ENCODE data around the gene SIGLEC6.
"Not testable (repeated sequence)": the region's sequence is repeated elsewhere in the genome, so short reads cannot be mapped to it uniquely, and the experiment has no call there.

The SIGLEC6 gene

DNA sequence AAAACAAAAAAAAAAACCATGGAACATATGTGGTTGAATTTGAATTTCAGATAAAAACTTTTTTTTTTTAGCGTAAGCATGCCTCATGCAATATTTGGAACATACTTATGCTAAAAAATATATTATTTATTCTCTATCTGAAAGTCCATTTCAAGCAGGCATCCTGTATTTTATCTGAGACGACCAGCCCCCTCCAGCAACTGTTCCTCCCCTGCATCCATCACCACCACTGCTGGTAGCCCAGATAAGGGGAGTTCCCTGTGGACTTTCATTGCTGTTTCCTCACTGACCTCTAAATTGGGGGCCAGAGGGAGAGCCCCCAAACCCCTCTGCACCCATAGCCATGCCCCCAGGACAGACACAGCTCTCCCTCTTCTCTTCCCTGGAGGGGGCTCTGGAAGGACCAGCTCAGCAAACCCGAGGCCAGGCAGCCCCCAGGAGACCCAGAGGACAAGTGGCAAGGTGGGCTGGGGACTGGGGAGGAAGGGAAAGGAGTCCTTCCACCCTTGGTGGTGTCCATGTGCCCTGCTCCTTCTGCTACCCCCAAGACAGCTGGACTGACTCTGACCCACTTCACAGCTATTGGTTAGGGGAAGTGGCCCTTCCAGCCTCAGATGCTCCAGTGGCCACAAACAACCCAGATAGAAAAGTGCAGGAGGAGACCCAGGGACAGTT is 23.3 kb downstream of the SIGLEC6 start:
- no peak for DNase-seq (ENCODE audit: low read depth)

DNA sequence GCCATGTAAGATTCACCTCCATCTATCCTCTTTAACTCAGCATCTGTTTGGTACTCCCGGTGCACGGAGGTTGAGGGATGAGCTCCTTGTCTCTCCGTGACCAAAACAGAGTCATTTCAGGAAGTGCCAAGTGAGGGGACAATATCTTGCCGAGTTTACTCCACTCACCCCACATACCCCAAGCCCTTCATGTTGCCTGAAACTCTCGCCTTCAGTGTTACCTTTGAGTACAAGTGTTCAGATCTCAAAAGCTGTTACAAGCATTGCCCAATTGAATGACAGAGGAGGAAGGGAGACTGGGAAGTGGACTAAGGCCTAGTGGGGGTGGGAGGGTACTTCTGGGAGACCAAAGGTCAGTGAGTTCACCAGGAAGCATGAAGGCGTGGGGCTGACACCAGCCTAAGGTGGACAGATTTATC is 23.8 kb downstream of the SIGLEC6 start:
- no peak for DNase-seq (ENCODE audit: low read depth)

DNA sequence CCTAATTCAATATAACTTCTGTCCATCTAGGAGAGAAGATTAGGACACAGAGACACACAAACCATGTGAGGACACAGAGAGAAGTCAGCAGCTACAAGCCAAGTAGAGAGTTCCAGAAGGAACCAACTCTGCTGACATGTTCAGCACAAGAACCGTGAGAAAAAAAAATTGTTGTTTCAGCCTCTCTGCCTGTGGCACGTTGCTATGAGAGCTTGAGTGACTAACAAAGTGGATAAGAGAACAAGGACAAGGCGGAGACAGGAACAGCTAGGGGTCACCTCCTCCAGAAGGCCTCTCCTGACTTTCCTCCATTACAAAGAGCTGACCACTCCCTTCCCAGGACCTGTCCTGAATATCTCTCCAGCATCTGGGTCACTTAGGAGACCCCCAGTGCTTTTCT is 24.3 kb downstream of the SIGLEC6 start:
- DNase-seq (ENCODE audit: low read depth) = no peak

DNA sequence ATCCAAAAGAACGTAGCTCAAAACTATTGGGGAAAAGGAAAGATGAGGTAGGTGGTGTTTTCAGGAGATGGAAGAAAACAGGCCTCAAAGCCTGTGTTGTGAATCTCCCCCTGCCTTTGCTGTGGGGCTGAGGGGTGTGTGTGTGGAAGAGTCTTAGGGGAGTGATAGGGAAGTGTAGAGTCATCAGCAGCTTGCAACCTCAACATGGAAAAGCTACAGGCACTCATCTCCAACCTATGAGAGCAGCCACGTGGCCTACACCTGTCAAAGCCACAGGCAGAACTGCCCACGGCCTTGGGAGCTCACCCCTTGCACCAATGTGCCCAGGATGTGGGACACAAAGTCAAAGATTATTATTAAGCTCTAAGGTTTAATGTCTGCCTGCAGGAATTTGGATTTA is 25.6 kb downstream of the SIGLEC6 start:
- no peak for DNase-seq (ENCODE audit: low read depth)

DNA sequence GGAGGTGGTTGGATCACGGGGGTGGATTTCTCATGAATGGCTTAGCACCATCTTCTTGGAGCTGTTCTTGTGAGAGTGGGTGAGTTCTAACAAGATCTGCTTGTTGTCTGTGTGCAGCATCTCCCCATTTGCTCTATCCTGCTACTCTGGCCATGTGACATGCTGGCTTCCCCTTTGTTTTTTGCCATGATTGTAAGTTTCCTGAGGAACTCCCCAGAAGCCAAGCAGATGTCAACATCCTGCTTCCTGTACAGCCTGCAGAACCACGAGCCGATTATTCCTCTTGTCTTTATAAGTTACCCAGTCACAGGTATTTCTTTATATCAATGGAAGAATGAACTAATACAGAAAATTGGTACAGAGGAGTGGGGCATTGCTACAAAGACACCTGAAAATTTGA is 27.6 kb downstream of the SIGLEC6 start:
- no peak for DNase-seq (ENCODE audit: low read depth)

DNA sequence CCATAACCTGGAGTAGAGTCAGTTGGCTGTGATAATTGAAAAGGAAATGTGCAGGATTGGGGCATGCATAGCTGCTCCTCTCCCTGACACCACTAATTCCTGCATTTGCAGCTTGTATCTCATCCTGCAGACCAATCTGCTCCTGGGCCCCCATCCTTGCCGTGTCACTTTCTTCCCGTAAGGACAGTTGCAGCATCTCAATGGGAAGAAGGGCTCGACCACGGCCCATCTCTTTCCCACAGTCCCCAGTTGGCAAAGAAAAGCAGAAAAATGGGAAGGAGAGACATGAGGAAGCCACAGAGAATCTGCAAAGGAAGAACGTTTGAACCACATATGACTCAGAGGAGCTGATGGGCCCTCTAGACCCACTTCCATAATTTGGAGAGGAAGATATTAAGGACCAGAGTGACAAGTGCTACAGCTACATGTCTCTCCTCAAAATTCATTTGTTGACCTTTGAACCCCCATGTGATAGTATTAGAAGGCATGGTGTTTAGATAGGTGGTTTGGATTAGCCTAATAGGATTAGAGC is 28.1 kb downstream of the SIGLEC6 start:
- DNase-seq (ENCODE audit: low read depth) = no peak

DNA sequence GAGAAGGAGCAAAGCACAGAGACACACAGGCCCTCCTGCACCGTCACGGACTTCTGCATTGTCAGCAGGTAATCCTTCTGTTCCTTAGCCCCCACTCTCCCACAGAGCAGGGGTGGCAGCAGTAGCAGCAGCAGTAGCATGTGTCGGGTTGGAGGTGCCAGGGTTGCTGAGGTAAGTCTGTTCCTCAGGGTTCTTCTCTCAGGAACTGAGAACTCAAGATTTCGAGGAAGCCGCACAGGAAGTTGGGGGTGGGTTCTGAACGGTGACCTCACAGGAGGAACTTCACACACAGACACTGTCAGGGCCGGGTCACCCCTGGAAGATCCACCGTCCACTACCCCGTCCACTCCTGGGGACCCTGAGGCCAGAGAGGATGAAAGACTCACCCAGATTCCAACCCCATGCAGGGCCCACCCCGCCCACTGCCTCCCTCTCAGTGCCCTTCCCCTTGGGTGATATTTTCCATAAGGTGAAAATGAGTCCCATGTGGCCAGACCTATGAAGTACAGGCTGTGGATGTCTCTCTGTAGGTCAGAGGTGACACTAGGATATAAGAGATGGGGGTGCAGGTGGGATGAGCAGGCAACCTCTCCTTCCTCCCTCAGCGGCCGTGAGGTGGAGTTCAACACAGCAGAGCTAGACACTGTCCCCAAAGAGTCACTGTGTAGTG is 29.7 kb downstream of the SIGLEC6 start, which contains the start of gene SIGLEC12:
TSS of gene SIGLEC12 (minus strand) at position 207 of the 670 bp plus-strand sequence. CDS start at position 140, 67 bp downstream.
- no peak for DNase-seq (ENCODE audit: low read depth)

DNA sequence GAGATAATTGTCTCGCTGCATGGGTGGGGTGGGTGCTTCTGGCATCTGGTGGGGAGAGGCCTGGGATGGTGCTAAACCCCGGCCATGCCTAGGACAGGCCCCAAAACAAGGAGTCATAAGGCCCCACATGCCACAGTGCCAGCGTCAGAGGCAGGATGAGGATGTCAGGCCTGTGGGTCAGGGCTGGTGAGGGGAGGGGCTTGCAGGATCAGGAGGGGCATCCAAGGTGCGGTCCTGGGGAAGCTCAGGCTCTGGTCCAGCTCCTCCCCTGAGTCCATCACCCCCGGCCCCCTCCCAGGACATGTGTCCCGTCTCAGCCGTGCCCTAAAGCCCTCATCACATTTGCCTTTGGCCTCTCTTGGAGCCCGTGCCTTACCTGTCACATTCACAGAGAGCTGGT is 30.5 kb downstream of the SIGLEC6 start:
- not testable (repeated sequence) for DNase-seq (ENCODE audit: low read depth)

DNA sequence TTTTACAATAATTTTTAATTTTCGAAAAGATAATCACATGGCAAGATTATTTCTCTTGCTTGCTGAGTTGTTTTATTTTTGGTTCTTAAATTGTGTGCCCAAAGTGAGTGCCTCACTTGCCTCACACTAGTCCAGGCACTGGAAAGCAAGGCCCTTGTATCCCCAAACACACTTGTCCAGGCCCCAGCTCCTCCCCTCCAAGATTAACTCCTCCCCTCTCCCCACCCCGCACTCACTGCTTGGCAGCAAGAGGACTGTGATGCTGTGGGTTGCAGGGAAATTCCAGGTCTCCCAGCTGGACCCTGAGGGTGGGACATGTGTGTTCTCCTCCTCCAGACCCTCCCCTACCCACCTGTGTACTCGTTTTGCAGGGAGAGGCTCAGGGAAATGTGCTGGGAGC is 33.8 kb downstream of the SIGLEC6 start:
- DNase-seq (ENCODE audit: low read depth) = no peak

DNA sequence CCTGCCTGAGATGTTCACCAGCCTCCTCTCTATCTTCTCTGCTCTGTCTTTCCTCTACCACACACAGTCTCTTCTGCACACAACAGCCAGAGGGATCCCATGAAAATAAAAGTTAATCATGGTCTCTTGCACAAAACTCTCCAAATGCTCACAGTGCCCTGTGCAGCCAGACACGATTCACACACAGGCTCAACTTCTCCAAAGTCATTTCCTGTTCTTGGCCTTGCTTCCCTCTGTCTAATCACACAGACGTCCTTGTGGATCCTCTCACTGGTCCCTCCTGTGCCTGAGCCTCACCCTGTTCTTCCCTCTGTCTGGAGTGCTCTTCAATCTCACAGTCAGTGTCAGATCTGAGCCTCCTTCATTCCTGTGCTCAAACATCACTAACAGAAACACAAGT is 37.7 kb downstream of the SIGLEC6 start:
- no peak for DNase-seq (ENCODE audit: low read depth)

DNA sequence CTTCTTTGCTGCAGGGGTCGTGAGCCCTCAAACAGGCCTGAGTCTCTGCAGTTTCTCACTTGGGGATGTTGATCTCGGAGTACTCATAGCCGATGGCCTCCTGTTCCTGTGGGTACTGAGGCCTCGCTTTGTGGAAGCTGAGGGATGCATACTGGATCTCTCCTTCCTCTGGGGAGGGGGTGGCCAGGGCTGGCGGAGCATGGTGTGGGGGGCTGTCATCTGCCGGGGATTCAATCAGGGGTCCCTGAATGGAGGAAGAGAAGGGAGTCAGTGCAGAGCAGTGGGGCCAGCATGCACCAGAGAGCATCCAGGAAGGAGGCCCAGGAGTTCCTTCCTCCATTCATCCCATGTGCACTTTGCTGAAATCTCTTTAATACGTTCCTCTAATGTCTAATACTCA is 39.9 kb downstream of the SIGLEC6 start:
- no peak for DNase-seq (ENCODE audit: low read depth)

DNA sequence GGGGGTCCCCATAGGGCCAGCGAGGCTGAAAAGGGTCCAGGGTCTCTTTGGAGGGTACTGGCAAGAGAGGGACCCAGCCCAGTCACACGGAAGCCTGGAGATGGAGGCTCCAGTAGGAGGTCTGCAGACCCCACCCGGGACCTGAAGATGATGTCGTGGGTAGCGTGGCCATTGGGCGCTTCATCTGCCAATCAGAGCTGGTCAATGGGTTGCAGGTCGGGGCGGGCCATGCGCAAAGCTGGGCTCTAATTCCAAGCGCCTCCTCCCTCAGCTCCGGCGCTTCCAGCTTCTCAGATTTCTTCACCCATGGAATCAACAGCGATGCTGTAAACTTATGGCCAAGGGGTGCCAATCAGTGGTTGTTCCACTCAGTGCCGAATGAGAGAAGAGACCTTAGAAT is 40.8 kb downstream of the SIGLEC6 start:
- no peak for DNase-seq (ENCODE audit: low read depth)

DNA sequence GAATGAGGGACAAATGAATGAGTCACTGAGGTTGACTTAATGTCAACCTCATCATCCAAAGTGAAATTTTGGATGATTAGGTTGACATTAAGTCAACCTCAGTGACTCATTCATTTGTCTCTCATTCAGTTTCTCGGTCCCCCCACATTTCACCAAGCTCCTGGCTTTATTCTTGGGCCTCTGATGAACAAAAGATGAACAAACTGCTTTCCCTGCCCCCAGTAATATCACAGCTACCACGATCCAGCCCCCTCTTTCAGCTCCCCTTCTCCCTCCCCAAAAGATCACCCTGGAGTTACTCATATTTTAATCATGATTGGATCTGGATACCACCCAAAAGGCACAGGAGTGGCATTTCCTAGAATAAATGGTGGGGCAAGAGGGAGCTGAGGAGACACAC is 42.4 kb downstream of the SIGLEC6 start:
- no peak for DNase-seq (ENCODE audit: low read depth)

DNA sequence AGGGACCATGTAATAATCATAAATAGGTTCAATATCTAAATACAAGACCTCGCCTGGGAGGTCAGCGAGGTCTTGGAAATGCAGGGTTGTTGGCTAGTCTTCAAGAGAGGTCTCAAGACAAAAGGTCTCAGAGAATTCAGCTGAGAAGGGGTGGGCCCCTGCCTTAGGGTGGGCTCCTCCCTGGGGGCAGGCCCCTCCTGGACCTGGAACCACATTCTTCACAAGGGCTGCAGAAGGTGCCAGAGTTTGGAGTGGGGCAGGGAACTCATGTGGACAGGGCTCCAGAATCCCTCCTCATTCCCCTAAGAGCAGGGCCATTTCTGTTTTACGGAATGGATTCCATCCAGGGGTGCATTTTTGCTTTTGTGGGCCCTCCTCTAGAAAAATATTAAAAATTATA is 43.0 kb downstream of the SIGLEC6 start:
- DNase-seq (ENCODE audit: low read depth) = no peak

DNA sequence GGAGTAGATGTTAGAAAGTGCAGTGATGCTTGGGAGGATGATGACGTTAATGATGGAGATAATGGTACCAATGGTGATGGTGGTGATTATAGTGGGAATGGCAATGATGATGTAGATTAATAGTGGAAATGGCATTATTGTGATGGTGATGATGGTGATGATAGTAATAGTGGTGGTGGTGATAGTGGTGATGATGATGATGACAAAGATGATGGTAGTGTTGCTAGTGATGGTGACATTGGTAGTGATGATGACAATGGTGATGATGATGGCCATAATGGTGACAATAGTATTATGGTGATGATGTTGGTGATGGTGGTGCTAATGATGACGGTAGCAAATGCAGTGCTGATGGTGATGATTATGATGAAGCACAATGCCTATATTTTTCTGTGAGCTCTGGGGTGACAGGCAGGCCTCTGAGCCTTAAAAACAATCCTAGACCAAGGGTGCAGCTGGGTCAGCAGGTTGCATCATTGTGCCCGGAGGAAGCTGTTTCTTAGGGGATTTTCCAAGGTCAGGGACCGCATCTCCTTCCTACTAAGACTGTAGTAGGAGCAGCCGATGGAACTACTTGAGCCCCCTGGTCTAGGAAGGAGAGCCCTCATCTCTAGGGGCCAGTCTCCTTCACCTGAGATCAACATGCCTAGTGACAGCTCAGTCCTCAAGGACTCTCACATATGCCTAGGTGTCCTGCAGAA is 45.4 kb downstream of the SIGLEC6 start:
- no peak for DNase-seq (ENCODE audit: low read depth)

DNA sequence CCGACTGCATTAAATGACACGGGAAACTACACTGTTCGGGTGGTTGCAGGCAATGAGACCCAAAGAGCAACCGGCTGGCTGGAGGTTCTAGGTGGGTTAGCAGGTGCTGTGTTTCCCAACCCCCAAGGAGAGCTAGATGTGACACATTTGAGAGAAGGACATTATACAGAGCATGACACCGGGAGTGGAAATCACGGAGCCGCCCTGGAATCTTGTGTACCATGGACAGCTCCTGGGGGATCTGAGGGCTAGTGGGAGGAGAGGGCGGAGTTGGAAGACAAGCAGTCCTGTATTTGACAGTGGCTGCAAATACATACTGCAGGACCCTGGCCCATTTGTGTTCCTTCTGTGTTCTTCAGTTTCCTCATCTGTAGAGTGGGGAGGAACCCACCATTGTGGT is 50.9 kb downstream of the SIGLEC6 start:
- no peak for DNase-seq (ENCODE audit: low read depth)

DNA sequence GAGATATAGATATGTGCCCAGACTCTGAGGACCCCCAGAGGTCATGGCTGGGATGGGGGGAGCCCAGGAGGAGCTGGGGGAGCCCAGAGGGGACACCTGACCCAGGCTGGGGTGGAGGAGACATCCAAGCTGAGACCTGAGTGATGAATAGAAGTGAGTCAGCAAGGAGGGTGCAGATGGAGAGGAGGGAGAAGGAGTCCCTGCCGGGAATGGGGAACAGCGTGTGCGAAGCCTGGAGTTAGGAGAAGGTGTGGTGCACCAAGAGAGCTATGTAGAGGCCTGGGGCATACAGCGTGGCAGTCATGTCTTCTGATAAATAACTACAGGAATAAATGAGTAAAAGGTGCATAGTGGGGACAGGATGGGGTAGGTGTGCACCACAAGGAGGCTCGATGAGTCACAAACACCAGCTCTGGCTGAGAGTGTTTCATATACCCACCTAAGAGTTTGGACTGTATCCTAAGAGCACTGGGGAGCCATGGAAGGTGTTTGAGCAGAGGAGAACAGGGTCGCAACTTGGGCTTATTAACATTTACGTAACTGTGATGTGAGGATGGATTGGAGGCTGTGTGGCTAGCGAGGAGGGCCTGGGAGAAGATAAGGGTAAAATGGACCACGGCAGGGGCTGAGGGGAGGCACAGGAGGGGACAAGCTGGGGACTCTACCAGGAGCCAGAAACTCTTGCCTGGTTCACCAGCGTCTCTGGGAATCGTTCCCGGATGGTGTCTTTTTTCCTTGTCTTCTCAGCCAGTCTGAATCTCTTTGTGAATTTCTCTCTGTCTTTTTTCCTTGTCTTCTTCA is 51.7 kb downstream of the SIGLEC6 start:
- DNase-seq (ENCODE audit: low read depth) = no peak

DNA sequence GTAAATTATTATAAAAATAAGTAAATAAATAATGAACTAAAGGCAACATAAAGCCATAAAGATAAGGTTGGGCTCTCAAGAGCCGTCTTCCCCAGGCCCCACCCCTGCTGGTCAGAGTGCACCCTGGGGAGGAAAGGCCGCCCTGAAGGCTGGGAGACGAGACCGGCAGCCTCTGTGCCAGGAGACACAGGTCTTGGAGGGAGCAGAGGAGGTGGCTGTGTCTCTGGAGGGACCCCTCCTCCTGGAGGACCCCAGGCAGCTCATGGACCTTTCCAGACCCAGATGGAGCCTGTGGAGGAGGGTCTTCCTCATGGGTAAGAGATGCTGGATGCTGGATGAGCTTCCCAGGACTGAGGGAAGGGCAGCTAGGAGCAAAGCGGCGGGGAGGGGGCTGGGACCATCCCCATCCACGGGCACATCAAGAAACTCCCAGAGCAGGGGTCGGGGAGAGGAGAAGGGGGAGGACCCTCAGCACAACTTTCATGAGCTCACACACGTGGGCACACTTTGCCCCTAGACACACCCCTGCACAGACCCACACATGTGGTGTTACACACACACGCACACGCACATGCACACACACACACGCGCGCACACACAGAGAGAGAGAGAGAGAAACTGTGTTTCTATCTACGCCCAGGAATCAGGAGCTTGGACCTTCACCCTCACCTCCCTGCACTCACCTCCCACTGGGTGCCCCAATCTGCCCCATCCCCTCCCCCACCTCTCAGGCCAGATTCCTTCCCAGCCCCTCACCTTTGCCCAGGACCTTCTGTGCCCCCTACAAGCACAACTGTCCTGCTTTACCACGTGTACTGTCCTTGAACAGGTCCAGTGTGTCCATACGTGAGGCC is 52.9 kb downstream of the SIGLEC6 start, which contains the start of gene CEACAM18:
TSS of gene CEACAM18 (plus strand) at position 159 of the 854 bp plus-strand sequence.
- no peak for DNase-seq (ENCODE audit: low read depth)

DNA sequence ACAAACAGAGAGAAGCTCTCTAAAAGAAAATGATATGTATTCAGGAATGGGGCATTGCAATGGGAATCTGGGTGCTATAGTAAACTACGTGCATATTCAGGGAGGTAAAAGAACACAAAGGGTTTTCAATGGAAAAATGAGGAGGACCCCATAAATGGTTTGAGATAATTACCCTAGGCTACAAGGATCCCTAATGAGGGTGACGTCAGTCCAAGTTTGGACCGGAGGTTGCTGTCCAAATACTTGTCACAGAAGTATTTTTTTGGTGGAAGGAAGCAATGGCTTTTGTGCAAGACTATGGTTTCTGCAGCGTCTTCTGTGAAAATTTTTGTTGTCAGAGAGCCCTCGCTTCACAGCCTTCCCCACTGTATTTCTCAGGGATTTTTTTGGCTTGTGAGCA is 54.1 kb downstream of the SIGLEC6 start:
- DNase-seq (ENCODE audit: low read depth) = no peak

DNA sequence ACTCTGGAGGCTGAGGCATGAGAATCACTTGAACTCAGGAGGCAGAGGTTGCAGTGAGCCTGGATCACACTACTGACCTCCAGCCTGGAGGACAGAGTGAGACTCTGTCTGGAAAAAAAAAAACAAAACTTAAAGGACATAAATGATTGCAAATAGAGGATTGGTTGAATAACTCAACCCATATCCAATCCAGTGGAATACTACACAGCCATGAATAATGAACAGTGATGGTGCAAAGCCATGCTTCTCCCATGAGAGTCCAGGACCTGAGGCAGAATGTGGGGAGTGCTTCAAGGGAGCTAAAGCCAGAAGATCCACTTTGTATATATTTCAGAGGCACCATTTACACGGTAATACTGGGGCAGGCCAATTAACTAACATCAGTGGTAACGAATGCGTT is 55.3 kb downstream of the SIGLEC6 start:
- no peak for DNase-seq (ENCODE audit: low read depth)
